ENCODE measurements around the gene SPAG17. TPM values are rescaled to one million over a fixed set of nuclear protein-coding genes. Genes with fewer than 3 reads are reported as not detected.
A peak's percentile ranks its signal among the peaks of the same experiment; 100 is the strongest.

SPAG17 gene
- polyA plus RNA-seq, 1 donor (not counting 4 experiments of a cell fraction or from before 2014, with no cell fraction given): 0.52 TPM

DNA sequence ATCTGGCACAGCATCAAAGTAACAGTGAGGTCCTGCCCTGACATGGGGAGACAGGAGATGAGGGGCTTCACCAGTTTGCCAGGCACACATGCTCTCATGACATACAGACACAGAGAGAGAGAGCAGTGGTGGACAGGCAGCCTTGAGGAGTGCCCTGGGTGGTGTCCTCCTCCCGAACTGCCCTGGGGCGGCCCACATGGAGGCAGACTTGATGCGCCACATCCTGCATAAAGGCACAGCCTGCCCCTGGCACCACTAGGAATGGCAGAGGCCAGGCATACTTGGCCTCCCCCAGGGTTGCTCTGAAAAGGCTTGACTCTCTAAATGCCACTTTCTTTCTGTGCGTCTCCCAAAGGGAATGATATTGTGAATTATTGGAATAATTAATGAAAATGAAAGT, 67.5 kb downstream of the SPAG17 start:
- dilution Hi-C loops (cut with MboI; ENCODE audit: extremely low pct_ligation_motif_present, low sequenced_read_pairs): no loop called here
- DNase-seq (ENCODE audit: low read depth, low spot score): no peak
- no peak for TF ChIP-seq EZH2 (IDR thresholded peaks at IDR 0.05; ENCODE audit: low read length)
- TF ChIP-seq, protein P1, sequence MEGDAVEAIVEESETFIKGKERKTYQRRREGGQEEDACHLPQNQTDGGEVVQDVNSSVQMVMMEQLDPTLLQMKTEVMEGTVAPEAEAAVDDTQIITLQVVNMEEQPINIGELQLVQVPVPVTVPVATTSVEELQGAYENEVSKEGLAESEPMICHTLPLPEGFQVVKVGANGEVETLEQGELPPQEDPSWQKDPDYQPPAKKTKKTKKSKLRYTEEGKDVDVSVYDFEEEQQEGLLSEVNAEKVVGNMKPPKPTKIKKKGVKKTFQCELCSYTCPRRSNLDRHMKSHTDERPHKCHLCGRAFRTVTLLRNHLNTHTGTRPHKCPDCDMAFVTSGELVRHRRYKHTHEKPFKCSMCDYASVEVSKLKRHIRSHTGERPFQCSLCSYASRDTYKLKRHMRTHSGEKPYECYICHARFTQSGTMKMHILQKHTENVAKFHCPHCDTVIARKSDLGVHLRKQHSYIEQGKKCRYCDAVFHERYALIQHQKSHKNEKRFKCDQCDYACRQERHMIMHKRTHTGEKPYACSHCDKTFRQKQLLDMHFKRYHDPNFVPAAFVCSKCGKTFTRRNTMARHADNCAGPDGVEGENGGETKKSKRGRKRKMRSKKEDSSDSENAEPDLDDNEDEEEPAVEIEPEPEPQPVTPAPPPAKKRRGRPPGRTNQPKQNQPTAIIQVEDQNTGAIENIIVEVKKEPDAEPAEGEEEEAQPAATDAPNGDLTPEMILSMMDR (optimal IDR thresholded peaks at IDR 0.05 in 1 of 3, IDR thresholded peaks at IDR 0.05 in 1 of 3, conservative IDR thresholded peaks at IDR 0.05 in 1 of 3; ENCODE audit: extremely low read depth in 1 of 3, insufficient read depth in 2 of 3, low read length in 3 of 3): no peak

GRCh38 chr1:118116909-118117308, 68.1 kb downstream of the SPAG17 start:
- dilution Hi-C loops (cut with MboI; ENCODE audit: extremely low pct_ligation_motif_present, low sequenced_read_pairs): no loop called here
- Histone ChIP-seq H3K9me3 (ENCODE audit: control insufficient read depth, low read depth, low read length) (no peaks in the 10 kb centered on the region), H3K27me3 (ENCODE audit: control insufficient read depth, extremely low read depth, insufficient read depth, low read length) (no peaks in the 10 kb centered on the region), H3K4me2 (ENCODE audit: control insufficient read depth, extremely low read depth, insufficient read depth, low read depth, low read length) (no peak overlapping the region), H3K9me1 (ENCODE audit: control insufficient read depth, extremely low read depth, insufficient read depth, low read length) (no peaks in the 10 kb centered on the region), H3K4me1 (ENCODE audit: control insufficient read depth, extremely low read depth, insufficient read depth, low read length) (peaks cover 8% of the 10 kb centered on the region), H3K79me2 (ENCODE audit: control insufficient read depth, insufficient read depth, low read length) (no peaks in the 10 kb centered on the region), H3K9ac (ENCODE audit: control insufficient read depth, extremely low read depth, insufficient read depth, low read length) (no peak overlapping the region), H3K27ac (ENCODE audit: control insufficient read depth, insufficient read depth, low read length) (no peak overlapping the region), H4K20me1 (ENCODE audit: control insufficient read depth, extremely low read depth, insufficient read depth, low read length) (no peaks in the 10 kb centered on the region), H3K4me3 (ENCODE audit: control insufficient read depth in 2 of 3, extremely low read depth in 1 of 3, insufficient read depth in 2 of 3, low read depth in 1 of 3, low read length in 3 of 3) (no peak overlapping the region), H3K36me3 (ENCODE audit: control insufficient read depth in 2 of 2, extremely low read depth in 1 of 2, insufficient read depth in 2 of 2, low read length in 2 of 2) (no peaks in the 10 kb centered on the region), H2AFZ (ENCODE audit: control insufficient read depth, low read length) (no peak overlapping the region)
- FAIRE-seq (peak; percentile 32), DNase-seq (ENCODE audit: low read depth, low spot score) (no peak)
- TF ChIP-seq EZH2 (IDR thresholded peaks at IDR 0.05; ENCODE audit: low read length): no peak
- TF ChIP-seq, protein P1 (optimal IDR thresholded peaks at IDR 0.05 in 1 of 3, IDR thresholded peaks at IDR 0.05 in 1 of 3, conservative IDR thresholded peaks at IDR 0.05 in 1 of 3; ENCODE audit: extremely low read depth in 1 of 3, insufficient read depth in 2 of 3, low read length in 3 of 3): no peak

More for the DNA sequence above, 67.5 kb downstream of the SPAG17 start:
- H3K4me2 ChIP-seq (ENCODE audit: control insufficient read depth, extremely low read depth, insufficient read depth, low read depth, low read length): no peak overlapping the region
- no peak overlapping the region for H2AFZ ChIP-seq (ENCODE audit: control insufficient read depth, low read length)
- no peak overlapping the region for H3K9ac ChIP-seq (ENCODE audit: control insufficient read depth, extremely low read depth, insufficient read depth, low read length)
- H3K27ac ChIP-seq (ENCODE audit: control insufficient read depth, insufficient read depth, low read length): no peak overlapping the region
- no peak for FAIRE-seq
- H3K36me3 ChIP-seq (ENCODE audit: control insufficient read depth in 2 of 2, extremely low read depth in 1 of 2, insufficient read depth in 2 of 2, low read length in 2 of 2): no peaks in the 10 kb centered on the region
- no peak overlapping the region for H3K4me3 ChIP-seq (ENCODE audit: control insufficient read depth in 2 of 3, extremely low read depth in 1 of 3, insufficient read depth in 2 of 3, low read depth in 1 of 3, low read length in 3 of 3)
- no peaks in the 10 kb centered on the region for H3K27me3 ChIP-seq (ENCODE audit: control insufficient read depth, extremely low read depth, insufficient read depth, low read length)
- H4K20me1 ChIP-seq (ENCODE audit: control insufficient read depth, extremely low read depth, insufficient read depth, low read length): no peaks in the 10 kb centered on the region
- H3K9me1 ChIP-seq (ENCODE audit: control insufficient read depth, extremely low read depth, insufficient read depth, low read length): no peaks in the 10 kb centered on the region
- no peaks in the 10 kb centered on the region for H3K9me3 ChIP-seq (ENCODE audit: control insufficient read depth, low read depth, low read length)
- H3K4me1 ChIP-seq (ENCODE audit: control insufficient read depth, extremely low read depth, insufficient read depth, low read length): peaks cover 15% of the 10 kb centered on the region
- no peaks in the 10 kb centered on the region for H3K79me2 ChIP-seq (ENCODE audit: control insufficient read depth, insufficient read depth, low read length)
